ENCODE data around the gene ZC3H7B. TPM values are rescaled to one million over a fixed set of nuclear protein-coding genes. Genes with fewer than 3 reads are reported as not detected.

ZC3H7B gene
- total RNA-seq, 1 experiment from 2014 or later, result 34.8 TPM

DNA sequence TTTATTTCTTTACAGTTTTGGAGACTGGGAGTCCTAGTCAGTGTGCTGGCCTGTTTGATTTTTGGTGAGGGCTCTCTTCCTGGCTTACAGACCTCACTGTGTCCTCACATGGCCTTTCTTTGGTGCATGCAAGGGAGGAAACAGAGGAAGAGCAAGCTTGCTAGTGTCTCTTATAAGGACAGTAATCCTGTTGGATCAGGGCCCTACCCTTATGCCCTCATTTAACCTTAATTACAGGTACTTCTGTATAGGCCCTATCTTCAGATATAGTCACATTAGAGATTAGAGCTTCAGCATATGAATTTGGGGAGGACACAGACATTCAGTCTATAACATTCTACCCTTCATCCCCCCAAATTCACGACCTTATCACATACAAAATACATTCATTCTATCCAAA, 14.3 kb downstream of the ZC3H7B start:
- ChIA-PET CTCF (no interaction called here), POLR2A (ENCODE audit: unreplicated experiment) (no interaction called here)
- intact Hi-C loops (cut with micrococcal nuclease), result no loop called here
- H3F3A ChIP-seq (ENCODE audit: low read length, unreplicated experiment), result no peaks in the 10 kb centered on the region
- H3K36me3 ChIP-seq (ENCODE audit: low read depth, low read length), result no peaks in the 10 kb centered on the region
- no peaks in the 10 kb centered on the region for H3K9me2 ChIP-seq (replicated peaks; ENCODE audit: low read length)
- H3K9ac ChIP-seq (ENCODE audit: low read length), result no peak overlapping the region
- no TSS peak for BruUV-seq (replicated peaks)
- H3K27ac ChIP-seq (ENCODE audit: low read length), result no peak overlapping the region
- no peaks in the 10 kb centered on the region for H3K27me3 ChIP-seq (ENCODE audit: low read length)
- H3K4me2 ChIP-seq (ENCODE audit: low read length), result no peak overlapping the region
- H2AFZ ChIP-seq (ENCODE audit: low read length), result no peak overlapping the region
- H3K4me3 ChIP-seq (ENCODE audit: low read length), result no peak overlapping the region
- no peaks in the 10 kb centered on the region for H3K9me3 ChIP-seq (ENCODE audit: low read length)
- H3K4me1 ChIP-seq (ENCODE audit: insufficient read depth, low read length), result 0 out of 2 replicates have a peak, but pooled peaks cover 4% of the 10 kb centered on the region
- peaks cover 18% of the 10 kb centered on the region for H3K79me2 ChIP-seq (ENCODE audit: low read length)
- ATAC-seq (no peak), DNase-seq (no peak)
- H4K20me1 ChIP-seq (ENCODE audit: low read length), result no peaks in the 10 kb centered on the region
- TF ChIP-seq EZH2phosphoT487 (IDR thresholded peaks at IDR 0.05; ENCODE audit: borderline replicate concordance, low read length) (no peak), EZH2 (IDR thresholded peaks at IDR 0.05; ENCODE audit: low read length, unreplicated experiment) (no peak)
- TF ChIP-seq, protein P1, sequence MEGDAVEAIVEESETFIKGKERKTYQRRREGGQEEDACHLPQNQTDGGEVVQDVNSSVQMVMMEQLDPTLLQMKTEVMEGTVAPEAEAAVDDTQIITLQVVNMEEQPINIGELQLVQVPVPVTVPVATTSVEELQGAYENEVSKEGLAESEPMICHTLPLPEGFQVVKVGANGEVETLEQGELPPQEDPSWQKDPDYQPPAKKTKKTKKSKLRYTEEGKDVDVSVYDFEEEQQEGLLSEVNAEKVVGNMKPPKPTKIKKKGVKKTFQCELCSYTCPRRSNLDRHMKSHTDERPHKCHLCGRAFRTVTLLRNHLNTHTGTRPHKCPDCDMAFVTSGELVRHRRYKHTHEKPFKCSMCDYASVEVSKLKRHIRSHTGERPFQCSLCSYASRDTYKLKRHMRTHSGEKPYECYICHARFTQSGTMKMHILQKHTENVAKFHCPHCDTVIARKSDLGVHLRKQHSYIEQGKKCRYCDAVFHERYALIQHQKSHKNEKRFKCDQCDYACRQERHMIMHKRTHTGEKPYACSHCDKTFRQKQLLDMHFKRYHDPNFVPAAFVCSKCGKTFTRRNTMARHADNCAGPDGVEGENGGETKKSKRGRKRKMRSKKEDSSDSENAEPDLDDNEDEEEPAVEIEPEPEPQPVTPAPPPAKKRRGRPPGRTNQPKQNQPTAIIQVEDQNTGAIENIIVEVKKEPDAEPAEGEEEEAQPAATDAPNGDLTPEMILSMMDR (conservative IDR thresholded peaks at IDR 0.05; ENCODE audit: low read depth, low read length), result no peak

DNA sequence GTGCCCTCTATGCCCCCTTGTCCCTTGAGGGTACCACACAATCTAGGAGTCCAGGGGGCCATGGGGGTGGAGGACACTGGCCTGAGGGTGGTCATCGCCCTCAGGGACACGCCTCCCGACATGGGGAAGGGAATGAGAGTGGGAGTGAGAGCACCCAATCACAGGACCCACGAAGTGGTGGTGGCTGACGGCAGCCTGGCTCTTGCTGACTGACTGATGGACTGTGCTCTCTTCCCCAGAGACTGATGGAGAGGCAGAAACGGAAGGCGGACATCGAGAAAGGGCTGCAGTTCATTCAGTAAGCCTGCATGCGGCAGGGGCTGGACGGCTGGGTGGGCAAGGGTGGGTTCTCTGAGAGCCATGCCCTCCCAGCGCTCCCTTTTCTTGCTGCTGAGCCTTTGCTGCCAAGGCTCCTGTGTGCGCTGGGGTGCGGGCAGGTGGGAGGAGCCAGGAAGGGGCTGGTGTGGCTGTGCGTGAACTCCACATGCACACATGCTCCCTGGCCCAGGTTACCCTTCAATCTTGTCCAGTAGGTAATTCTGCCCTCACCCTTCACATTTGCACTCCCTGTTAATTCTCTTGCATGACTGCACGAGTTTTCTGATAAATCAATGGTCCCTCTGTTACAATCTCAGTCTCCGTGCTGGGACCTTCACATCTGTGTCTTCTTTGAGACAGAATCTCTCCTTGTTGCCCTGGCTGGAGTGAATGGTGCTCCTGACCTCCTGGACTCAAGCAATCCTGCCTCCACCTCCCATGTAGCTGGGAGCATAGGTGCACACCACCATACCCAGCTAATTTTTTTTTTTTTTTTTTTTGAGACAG, 19.3 kb downstream of the ZC3H7B start:
- H3K9ac ChIP-seq (ENCODE audit: low read length), result no peak overlapping the region
- TF ChIP-seq EZH2phosphoT487 (IDR thresholded peaks at IDR 0.05; ENCODE audit: borderline replicate concordance, low read length) (no peak), EZH2 (IDR thresholded peaks at IDR 0.05; ENCODE audit: low read length, unreplicated experiment) (no peak)
- TF ChIP-seq, protein P1 (conservative IDR thresholded peaks at IDR 0.05; ENCODE audit: low read depth, low read length), result no peak
- no peak overlapping the region for H2AFZ ChIP-seq (ENCODE audit: low read length)
- no peaks in the 10 kb centered on the region for H3K4me1 ChIP-seq (ENCODE audit: insufficient read depth, low read length)
- no peak overlapping the region for H3K4me3 ChIP-seq (ENCODE audit: low read length)
- no peaks in the 10 kb centered on the region for H3K79me2 ChIP-seq (ENCODE audit: low read length)
- no peaks in the 10 kb centered on the region for H3K9me3 ChIP-seq (ENCODE audit: low read length)
- intact Hi-C loops (cut with micrococcal nuclease), result no loop called here
- DNase-seq (no peak), ATAC-seq (no peak)
- no peaks in the 10 kb centered on the region for H3F3A ChIP-seq (ENCODE audit: low read length, unreplicated experiment)
- H3K4me2 ChIP-seq (ENCODE audit: low read length), result no peak overlapping the region
- H3K9me2 ChIP-seq (replicated peaks; ENCODE audit: low read length), result no peaks in the 10 kb centered on the region
- no peak overlapping the region for H3K27ac ChIP-seq (ENCODE audit: low read length)
- no peaks in the 10 kb centered on the region for H4K20me1 ChIP-seq (ENCODE audit: low read length)
- ChIA-PET CTCF (no interaction called here), POLR2A (ENCODE audit: unreplicated experiment) (no interaction called here)
- H3K36me3 ChIP-seq (ENCODE audit: low read depth, low read length), result no peaks in the 10 kb centered on the region; the same call in 1 of the 2 replicates
- no TSS peak for BruUV-seq (replicated peaks)
- no peaks in the 10 kb centered on the region for H3K27me3 ChIP-seq (ENCODE audit: low read length)

DNA sequence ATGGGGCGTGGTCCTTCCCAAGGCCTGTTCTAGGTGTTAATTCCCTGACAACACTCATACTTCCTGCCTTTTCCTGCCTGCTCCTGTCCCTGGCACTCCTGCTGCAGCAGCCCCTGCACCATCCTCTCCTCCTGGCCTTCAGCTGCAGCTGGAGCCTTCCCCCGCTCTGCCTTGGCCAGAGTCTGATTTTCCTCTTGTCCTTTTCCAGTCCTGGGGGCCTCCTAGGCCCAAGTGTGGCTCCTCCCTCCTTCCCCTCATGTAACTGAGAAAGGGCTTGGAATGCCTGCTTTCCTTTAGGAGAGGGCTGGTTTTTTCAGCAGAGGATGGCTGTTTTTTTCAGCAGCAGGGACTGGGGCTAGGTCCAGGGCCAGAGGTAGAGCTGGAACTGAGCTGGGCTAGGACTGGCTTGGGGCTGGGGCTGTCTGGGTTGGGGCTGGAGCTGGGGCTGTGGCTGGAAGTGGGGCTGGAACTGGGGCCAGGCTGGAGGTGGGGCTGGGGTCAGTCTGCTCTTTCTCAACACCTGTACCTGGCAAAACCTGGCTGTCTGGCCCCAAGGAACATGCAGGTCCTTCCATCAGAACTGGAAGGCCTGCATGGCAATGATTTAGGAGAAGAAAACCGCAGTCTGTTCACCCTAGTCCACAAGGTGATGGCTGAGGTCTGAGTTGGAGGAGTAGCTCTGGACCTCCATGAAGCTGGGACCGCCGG, 23.6 kb downstream of the ZC3H7B start:
- H3K9me3 ChIP-seq (ENCODE audit: low read length), result no peaks in the 10 kb centered on the region

More for the DNA sequence above, 23.6 kb downstream of the ZC3H7B start:
- ATAC-seq (no peak), DNase-seq (no peak)
- Histone ChIP-seq H3F3A (ENCODE audit: low read length, unreplicated experiment) (no peaks in the 10 kb centered on the region), H3K27ac (ENCODE audit: low read length) (no peak overlapping the region), H3K9me2 (replicated peaks; ENCODE audit: low read length) (no peaks in the 10 kb centered on the region), H3K4me3 (ENCODE audit: low read length) (no peak overlapping the region), H3K9ac (ENCODE audit: low read length) (no peak overlapping the region), H2AFZ (ENCODE audit: low read length) (no peak overlapping the region), H3K27me3 (ENCODE audit: low read length) (no peaks in the 10 kb centered on the region), H3K79me2 (ENCODE audit: low read length) (no peaks in the 10 kb centered on the region), H4K20me1 (ENCODE audit: low read length) (no peaks in the 10 kb centered on the region), H3K4me2 (ENCODE audit: low read length) (no peak overlapping the region), H3K4me1 (ENCODE audit: insufficient read depth, low read length) (no peaks in the 10 kb centered on the region), H3K36me3 (ENCODE audit: low read depth, low read length) (peaks cover 6% of the 10 kb centered on the region)
- ChIA-PET POLR2A (ENCODE audit: unreplicated experiment) (no interaction called here), CTCF (no interaction called here)
- no peak for TF ChIP-seq EZH2 (IDR thresholded peaks at IDR 0.05; ENCODE audit: low read length, unreplicated experiment)
- TF ChIP-seq EZH2phosphoT487 (IDR thresholded peaks at IDR 0.05; ENCODE audit: borderline replicate concordance, low read length), result no peak
- TF ChIP-seq, protein P1 (conservative IDR thresholded peaks at IDR 0.05; ENCODE audit: low read depth, low read length), result no peak
- BruUV-seq (replicated peaks), result no TSS peak
- intact Hi-C loops (cut with micrococcal nuclease), result no loop called here
